HEK293 (cell line): ENCODE measurements around the gene WDFY2.

Source experiments
- ZNF133 ChIP-seq: fragments of 450-650 bp; formaldehyde crosslinking; IDR thresholded peaks from 2 replicates; pipeline ENCODE4 v1.5.1; 2016; ENCODE audit warnings: missing biosample characterization, missing genetic modification characterization
- TF ChIP-seq, protein P1 (sequence below): fragments of 450-650 bp; formaldehyde crosslinking; IDR thresholded peaks from 2 replicates; pipeline ENCODE4 v1.5.1; 2016; ENCODE audit warnings: missing biosample characterization, missing genetic modification characterization

DNA sequence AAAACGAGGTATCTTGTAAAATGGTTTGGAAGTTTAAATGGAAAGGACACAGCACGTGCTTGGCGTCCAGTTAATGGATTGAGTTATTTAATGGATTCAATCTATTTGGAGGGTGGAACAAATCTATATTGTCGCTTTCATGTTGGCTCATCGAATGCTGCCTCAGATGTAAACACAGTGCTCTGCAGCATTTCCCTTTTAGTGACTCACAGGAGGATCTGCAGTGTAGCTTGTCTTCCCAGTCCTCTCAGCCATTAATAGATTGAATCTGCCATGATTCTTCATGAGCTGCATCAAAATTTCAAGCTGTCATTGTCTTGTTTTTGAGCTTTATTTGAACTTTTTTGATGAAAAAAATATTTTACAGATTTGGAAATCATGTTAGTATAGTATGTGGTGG is 175.0 kb downstream of the WDFY2 start:
- TF ChIP-seq, protein P1, sequence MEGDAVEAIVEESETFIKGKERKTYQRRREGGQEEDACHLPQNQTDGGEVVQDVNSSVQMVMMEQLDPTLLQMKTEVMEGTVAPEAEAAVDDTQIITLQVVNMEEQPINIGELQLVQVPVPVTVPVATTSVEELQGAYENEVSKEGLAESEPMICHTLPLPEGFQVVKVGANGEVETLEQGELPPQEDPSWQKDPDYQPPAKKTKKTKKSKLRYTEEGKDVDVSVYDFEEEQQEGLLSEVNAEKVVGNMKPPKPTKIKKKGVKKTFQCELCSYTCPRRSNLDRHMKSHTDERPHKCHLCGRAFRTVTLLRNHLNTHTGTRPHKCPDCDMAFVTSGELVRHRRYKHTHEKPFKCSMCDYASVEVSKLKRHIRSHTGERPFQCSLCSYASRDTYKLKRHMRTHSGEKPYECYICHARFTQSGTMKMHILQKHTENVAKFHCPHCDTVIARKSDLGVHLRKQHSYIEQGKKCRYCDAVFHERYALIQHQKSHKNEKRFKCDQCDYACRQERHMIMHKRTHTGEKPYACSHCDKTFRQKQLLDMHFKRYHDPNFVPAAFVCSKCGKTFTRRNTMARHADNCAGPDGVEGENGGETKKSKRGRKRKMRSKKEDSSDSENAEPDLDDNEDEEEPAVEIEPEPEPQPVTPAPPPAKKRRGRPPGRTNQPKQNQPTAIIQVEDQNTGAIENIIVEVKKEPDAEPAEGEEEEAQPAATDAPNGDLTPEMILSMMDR (tag by site-specific recombination), result no peak
- no peak for TF ChIP-seq ZNF133 (tag by site-specific recombination)
